Loucy (cell line): Measurements from ENCODE around the gene NOC4L.

Experiments
- H2AFZ ChIP-seq: fragments of 200-600 bp; sonication (generic); 2 replicates; pipeline ENCODE4 v1.6.0; 2016; ENCODE audit warnings: antibody characterized with exemption, mild to moderate bottlenecking, low read length, moderate library complexity
- H3F3A ChIP-seq: fragments of 200-600 bp; 2 replicates; pipeline ENCODE4 v1.6.0; 2016; ENCODE audit warnings: antibody characterized with exemption, low read depth, mild to moderate bottlenecking
- H3K27me3 ChIP-seq: fragments of 200-600 bp; sonication (generic); 2 replicates; pipeline ENCODE4 v1.6.1; 2014; ENCODE audit warnings: low read length, mild to moderate bottlenecking; ENCODE audit not compliant: insufficient read depth, poor library complexity, severe bottlenecking
- H3K36me3 ChIP-seq: fragments of 200-600 bp; sonication (generic); 2 replicates; pipeline ENCODE4 v1.6.1; 2016; ENCODE audit warnings: low read length; ENCODE audit not compliant: insufficient read depth
- H3K4me1 ChIP-seq: fragments of 200-600 bp; sonication (generic); 2 replicates; pipeline ENCODE4 v1.5.1; 2014; ENCODE audit warnings: low read length, mild to moderate bottlenecking; ENCODE audit not compliant: insufficient read depth, poor library complexity, severe bottlenecking
- H3K4me2 ChIP-seq: fragments of 200-600 bp; sonication (generic); 2 replicates; pipeline ENCODE4 v1.6.0; 2014; ENCODE audit warnings: antibody characterized with exemption, low read length, low read depth, mild to moderate bottlenecking; ENCODE audit not compliant: poor library complexity, severe bottlenecking
- H3K4me3 ChIP-seq: fragments of 200-600 bp; sonication (generic); 2 replicates; pipeline ENCODE4 v1.5.1; 2014; ENCODE audit warnings: low read length, mild to moderate bottlenecking, mixed read lengths; ENCODE audit not compliant: poor library complexity, severe bottlenecking
- H3K79me2 ChIP-seq: fragments of 200-600 bp; sonication (generic); 2 replicates; pipeline ENCODE4 v1.6.1; 2014; ENCODE audit warnings: low read length; ENCODE audit not compliant: insufficient read depth
- H3K9ac ChIP-seq: fragments of 200-600 bp; sonication (generic); 2 replicates; pipeline ENCODE4 v1.6.0; 2014; ENCODE audit warnings: mild to moderate bottlenecking, low read depth, low read length, moderate library complexity; ENCODE audit not compliant: poor library complexity, severe bottlenecking
- H3K9me2 ChIP-seq: fragments of 200-600 bp; sonication (generic); replicated peaks from 2 replicates; pipeline ENCODE4 v1.6.1; 2016; ENCODE audit warnings: low read depth, low read length, mixed read lengths
- H3K9me3 ChIP-seq: fragments of 200-600 bp; sonication (generic); 2 replicates; pipeline ENCODE4 v1.6.1; 2014; ENCODE audit warnings: mild to moderate bottlenecking, antibody characterized with exemption, low read length, low read depth; ENCODE audit not compliant: insufficient read depth
- H4K20me1 ChIP-seq: fragments of 200-600 bp; sonication (generic); 2 replicates; pipeline ENCODE4 v1.6.0; 2014; ENCODE audit warnings: antibody characterized with exemption, low read length, mild to moderate bottlenecking; ENCODE audit not compliant: insufficient read depth, poor library complexity, severe bottlenecking
- CTCF ChIP-seq: fragments of 200-600 bp; sonication (generic); conservative IDR thresholded peaks from 2 replicates; pipeline ENCODE4 v1.5.1; 2014; ENCODE audit warnings: mild to moderate bottlenecking, antibody characterized with exemption, low read length
- EZH2phosphoT487 ChIP-seq: fragments of 200-600 bp; IDR thresholded peaks from 2 replicates; pipeline ENCODE4 v1.6.1; 2018; ENCODE audit warnings: antibody characterized with exemption, mild to moderate bottlenecking, moderate library complexity, borderline replicate concordance

NOC4L gene

DNA sequence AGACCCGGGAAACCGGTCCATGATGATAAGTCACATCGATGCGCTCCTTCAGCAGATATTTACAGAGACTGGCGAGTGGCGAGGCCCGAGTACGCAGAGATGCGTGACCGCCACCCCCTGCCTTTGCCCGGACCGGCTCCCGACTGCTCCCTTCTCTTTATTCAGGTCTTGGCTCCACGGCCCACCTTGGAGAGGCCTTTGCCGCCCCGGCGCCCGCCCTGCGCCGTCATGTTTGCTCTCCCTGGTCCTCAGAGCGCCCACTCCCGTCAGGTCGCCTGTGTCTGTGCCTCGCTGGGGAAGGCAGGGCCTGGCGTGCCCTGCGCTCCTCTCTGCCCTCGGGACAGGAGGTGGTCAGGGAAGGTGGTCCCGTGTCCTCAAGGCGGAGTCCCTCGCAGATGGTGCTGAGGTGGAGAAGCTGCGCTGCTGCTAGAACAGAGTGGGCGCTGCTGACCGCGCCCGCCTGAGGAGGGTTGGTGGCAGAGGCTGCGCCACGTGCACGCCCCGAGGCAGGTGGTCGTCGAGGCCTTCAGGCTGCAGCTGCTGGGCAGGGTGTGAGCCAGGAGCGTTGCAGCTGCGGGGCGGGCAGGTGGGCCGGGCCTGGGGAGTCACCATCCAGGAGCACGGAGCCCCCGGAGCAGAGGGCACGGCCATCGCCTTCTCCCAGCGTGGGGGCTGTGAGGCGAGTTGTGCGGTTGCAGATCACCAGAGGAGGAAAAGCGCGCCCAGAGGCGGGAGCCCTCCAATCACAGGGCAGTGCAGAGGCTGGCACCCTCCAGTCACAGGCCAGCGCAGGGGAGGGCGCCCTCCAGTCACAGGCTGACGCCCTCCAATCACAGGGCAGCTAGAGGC, 27.3 kb upstream of the NOC4L start:
- Histone ChIP-seq H3K36me3 (peaks cover 23% of the 10 kb centered on the region; the same call in 1 of the 2 replicates), H3K9ac (no peak overlapping the region), H3K4me3 (no peak overlapping the region), H3K27me3 (no peaks in the 10 kb centered on the region), H3K4me2 (no peak overlapping the region), H4K20me1 (no peaks in the 10 kb centered on the region), H3F3A (no peaks in the 10 kb centered on the region), H2AFZ (no peak overlapping the region), H3K79me2 (no peaks in the 10 kb centered on the region), H3K9me2 (no peaks in the 10 kb centered on the region), H3K9me3 (no peaks in the 10 kb centered on the region), H3K4me1 (no peaks in the 10 kb centered on the region)
- TF ChIP-seq EZH2phosphoT487 = no peak
- TF ChIP-seq CTCF = no peak

- Histone ChIP-seq H3K4me1 (no peaks in the 10 kb centered on the region), H3K4me2 (no peak overlapping the region), H3K9ac (no peak overlapping the region), H2AFZ (no peak overlapping the region), H3K36me3 (peaks cover 27% of the 10 kb centered on the region; the same call in 1 of the 2 replicates), H3K79me2 (no peaks in the 10 kb centered on the region), H3K9me3 (no peaks in the 10 kb centered on the region), H4K20me1 (no peaks in the 10 kb centered on the region), H3K4me3 (no peak overlapping the region), H3K27me3 (no peaks in the 10 kb centered on the region), H3F3A (no peaks in the 10 kb centered on the region), H3K9me2 (no peaks in the 10 kb centered on the region)
- TF ChIP-seq CTCF = no peak
- TF ChIP-seq EZH2phosphoT487 = no peak
Measured at GRCh38 chr12:132117558-132117875, 26.7 kb upstream of the NOC4L start.

- H3K36me3 ChIP-seq = peaks cover 29% of the 10 kb centered on the region; the same call in 1 of the 2 replicates
- no peak overlapping the region for H3K4me2 ChIP-seq
- no peak overlapping the region for H3K4me3 ChIP-seq
- H3K9me2 ChIP-seq = no peaks in the 10 kb centered on the region
- no peaks in the 10 kb centered on the region for H4K20me1 ChIP-seq
- H3K27me3 ChIP-seq = no peaks in the 10 kb centered on the region
- no peaks in the 10 kb centered on the region for H3K79me2 ChIP-seq
- no peak overlapping the region for H3K9ac ChIP-seq
- H3K9me3 ChIP-seq = no peaks in the 10 kb centered on the region
- H3F3A ChIP-seq = no peaks in the 10 kb centered on the region
- H3K4me1 ChIP-seq = no peaks in the 10 kb centered on the region
- no peak for TF ChIP-seq CTCF
- no peak overlapping the region for H2AFZ ChIP-seq
Measured at GRCh38 chr12:132118876-132119275, 25.4 kb upstream of the NOC4L start.
